Transverse colon (tissue), 4 donors: ENCODE data around the gene SLIT3.
A peak's percentile ranks its signal among the peaks of the same experiment; 100 is the strongest.

ENCODE experiments used
- POLR2A ChIP-seq: fragments of 450-650 bp; IDR thresholded peaks from one replicate; pipeline ENCODE4 v1.6.1; 2016; ENCODE audit warnings: antibody characterized with exemption, mild to moderate bottlenecking, moderate library complexity
- POLR2AphosphoS5 ChIP-seq, 3 donors: sonication (generic); formaldehyde crosslinking; IDR thresholded peaks; one replicate each; pipeline ENCODE4 v1.6.1; 2016; ENCODE audit warnings: antibody characterized with exemption in 3 of 3
- TF ChIP-seq, protein P1 (sequence below), 5 experiments: fragments of 200-600 bp in 3 of 5; fragments of 450-650 bp in 2 of 5; sonication (generic) in 3 of 5; IDR thresholded peaks; 1 replicate in 2 of 5; 2 replicates in 3 of 5; pipeline ENCODE4 v1.5.1; 2016 to 2017; ENCODE audit warnings: antibody characterized with exemption in 5 of 5, inconsistent platforms in 3 of 5, mild to moderate bottlenecking in 2 of 5, moderate library complexity in 1 of 5

DNA sequence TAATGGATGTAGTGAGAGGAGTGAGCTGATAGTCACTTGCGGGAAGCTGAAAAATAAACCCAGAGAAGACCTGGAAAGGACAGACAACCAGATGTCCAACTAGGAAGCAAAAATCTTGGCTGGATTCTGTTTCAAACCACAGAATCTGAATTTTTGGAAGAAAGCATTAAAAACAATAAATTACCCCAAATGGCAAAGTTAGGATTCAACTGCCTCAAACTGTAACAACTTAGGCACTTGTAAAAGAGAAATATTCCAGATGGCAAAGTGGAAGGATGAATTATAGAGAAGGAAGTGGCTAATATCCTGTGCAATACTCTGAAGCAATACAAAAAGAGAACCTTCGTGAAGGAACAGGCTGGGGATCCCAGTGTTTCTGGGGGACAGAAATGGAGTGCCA, 46.8 kb upstream of the SLIT3 start:
- TF ChIP-seq, protein P1, sequence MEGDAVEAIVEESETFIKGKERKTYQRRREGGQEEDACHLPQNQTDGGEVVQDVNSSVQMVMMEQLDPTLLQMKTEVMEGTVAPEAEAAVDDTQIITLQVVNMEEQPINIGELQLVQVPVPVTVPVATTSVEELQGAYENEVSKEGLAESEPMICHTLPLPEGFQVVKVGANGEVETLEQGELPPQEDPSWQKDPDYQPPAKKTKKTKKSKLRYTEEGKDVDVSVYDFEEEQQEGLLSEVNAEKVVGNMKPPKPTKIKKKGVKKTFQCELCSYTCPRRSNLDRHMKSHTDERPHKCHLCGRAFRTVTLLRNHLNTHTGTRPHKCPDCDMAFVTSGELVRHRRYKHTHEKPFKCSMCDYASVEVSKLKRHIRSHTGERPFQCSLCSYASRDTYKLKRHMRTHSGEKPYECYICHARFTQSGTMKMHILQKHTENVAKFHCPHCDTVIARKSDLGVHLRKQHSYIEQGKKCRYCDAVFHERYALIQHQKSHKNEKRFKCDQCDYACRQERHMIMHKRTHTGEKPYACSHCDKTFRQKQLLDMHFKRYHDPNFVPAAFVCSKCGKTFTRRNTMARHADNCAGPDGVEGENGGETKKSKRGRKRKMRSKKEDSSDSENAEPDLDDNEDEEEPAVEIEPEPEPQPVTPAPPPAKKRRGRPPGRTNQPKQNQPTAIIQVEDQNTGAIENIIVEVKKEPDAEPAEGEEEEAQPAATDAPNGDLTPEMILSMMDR (IDR thresholded peaks at IDR 0.05) = no peak
- TF ChIP-seq POLR2A (no peak), POLR2AphosphoS5 (IDR thresholded peaks at IDR 0.05) (peak in 2 of 3 donors; percentile 60 to 65)
